Limb (tissue), 2 donors: ENCODE measurements around the gene IRF2BPL.

ENCODE experiments used
- DNase-seq, 2 donors: peaks; one replicate each; pipeline ENCODE4 v3.0.0-alpha.2; 2016; ENCODE audit errors: extremely low spot score in 2 of 2

The IRF2BPL gene

DNA sequence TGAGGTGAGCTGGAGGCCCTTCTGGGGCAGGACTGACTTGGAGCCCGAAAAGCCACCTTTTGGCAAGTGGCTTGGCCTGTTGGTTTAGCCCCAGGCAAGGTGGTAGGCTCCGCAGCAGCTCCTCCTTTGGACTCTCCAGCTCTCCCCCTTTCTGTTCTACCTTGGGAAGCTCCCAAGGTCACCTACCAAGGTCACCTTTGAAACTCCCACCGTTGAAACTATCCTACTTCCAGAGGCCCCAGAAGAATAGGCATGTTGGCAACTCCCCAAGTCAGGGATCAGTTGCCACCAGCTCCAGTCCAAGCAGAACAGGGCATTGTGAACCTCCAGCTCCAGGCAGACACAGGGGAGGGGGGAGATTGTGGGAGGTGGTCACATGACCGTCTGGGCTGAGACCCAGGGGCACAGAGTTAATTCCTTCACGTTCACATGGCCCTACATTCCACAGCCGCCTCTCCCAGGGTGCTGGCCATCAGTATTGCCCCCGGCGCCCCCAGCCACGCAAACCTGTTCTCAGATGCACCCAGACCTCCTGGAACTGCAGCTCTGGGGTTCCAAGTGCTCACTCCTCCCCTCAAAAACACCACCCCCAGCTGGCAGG lies 14.4 kb downstream of the IRF2BPL start:
- peak in 1 of 2 donors; percentile 73 for DNase-seq

DNA sequence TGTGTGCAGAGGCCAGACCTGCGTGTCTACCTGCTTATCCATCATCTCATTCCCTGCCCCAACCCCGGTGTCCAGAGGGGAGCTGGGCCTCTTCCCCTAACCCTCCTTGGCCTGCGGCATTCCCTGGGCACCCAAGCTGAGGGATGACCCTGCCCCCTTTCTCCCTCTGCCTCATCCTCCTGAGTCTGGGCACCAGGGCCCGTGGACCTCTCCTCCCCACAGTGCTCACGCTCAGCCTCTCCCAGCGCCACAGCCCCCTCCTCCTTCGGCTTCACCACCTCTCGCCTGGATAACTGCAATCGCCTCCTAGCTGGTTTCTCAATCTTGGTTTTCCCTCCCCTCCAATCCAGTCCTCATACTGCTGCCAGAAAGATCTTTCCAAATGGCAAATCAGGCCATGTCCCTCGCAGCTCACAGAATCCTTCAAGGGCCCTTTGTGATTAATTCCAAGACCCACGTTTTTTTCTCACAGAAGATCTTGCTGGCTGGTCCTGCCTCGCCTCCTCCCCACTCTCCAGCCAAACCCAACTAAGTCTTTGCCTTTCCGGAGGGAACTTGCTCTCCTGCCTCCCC lies 16.2 kb downstream of the IRF2BPL start:
- no peak for DNase-seq

DNA sequence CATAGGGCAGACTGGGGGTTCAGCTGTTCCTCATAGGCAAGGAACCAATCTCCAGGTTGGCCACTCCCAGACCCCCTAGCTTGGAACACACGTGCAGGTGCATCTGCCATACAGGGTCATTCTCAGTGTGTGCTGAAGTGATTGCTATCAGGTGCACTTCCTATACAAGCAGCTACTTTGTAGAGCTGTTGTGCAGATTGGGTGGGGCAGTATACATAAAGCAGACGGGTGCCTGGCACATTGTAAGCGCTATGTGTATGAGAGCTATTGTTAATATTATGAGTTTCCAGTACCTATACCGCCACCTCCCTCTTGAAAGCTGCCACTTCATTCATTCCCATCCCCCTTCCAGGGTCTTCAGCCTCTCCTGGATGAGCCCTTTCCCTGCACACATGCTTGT lies 17.3 kb downstream of the IRF2BPL start:
- DNase-seq = no peak

DNA sequence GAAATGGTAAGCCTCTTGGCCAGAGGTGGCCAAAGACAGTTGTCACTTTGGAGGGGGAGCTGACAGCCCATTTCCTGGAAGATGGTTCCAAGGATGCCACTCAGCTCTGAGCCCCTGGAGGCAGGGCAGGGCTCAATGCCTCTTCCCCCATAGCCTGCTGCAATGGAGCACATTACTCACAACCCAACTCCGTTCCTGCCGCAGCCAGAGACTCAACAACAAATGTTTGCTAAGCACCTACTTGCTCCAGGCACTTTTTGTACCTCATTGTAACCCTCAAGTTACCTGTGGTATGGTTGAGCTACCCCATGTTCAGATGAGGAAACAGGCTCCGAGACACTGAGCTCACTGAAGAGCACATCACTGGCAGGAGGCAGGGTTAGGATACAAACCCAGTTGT lies 19.5 kb downstream of the IRF2BPL start:
- no peak for DNase-seq

DNA sequence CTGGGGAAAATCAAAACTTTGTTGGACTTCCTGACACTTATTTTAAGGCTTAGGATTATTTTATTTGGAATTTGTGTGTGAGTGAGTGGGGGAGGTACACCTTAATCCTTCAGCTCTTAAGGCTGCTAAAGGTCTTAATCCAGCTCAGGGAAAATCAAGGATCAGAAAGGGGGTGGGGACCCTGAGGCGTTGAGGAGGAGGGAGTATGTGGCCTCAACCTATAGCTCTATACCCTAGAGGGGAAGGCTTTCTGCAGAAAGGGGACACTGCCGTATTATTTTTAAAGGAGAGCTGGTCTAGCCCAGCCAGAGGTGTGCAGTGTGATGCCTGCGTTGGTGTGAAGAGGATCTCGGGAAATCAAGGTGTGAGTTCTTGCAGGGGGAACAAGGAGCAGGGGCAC lies 20.0 kb downstream of the IRF2BPL start:
- no peak for DNase-seq

DNA sequence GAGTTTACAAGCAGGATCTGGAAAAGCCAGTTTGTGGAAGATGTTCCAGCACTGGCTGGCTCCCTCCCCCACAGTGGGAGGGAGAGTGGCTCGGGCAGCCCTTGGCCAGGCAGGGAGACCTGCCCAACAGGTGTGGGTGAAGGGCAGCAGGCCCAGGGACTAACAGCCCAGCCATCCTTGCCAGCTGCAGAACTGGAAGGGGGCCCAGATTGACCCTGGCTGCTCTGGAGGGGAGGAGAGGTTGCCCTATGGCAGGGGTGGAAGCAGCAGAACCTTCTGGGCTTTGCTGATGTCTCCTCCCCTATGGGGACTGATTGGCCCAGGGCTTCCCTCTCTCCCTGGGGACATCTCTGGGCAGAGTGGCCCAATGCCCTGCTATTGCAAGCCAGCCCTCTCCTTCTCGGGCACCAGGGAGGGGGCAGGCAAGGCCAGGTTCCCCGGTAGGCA lies 20.5 kb downstream of the IRF2BPL start:
- DNase-seq = no peak

DNA sequence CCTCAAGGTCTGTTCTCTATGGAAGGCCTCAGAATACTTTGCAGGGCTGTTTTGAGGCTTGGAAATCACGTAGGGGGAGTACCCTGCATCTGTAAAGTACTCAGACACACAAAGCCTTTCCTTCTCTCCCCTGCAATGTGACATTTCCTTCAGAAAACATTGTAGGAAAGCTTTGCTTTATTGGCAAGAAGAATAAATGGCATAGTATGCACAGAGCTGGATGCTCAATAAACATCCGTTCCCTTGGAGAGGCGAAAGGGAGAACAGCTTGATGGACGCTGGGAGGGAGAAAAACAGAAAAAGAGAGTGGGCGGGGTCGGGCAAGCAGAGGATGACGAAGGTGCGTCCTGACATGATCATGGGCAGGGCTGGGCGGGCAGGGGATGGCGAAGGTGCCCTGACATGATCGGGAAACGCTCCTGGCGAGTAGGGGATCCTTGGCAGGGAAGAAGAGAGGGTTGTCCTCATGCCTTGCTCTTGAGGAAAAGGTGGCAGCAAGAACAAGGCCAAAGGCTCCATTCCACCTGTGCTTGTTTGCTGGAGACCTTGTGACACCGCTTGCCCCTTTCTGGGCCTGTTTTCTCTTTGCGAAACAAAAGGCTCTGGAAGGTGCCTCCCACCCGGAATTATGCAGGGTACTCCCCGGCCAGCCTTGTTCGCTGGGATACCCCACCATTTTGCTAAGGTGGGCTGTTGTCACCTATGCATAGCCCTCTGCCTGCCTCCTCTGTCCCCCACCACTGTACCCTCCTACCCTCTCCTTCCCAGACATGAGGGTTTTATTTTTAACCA lies 21.1 kb downstream of the IRF2BPL start:
- no peak for DNase-seq

DNA sequence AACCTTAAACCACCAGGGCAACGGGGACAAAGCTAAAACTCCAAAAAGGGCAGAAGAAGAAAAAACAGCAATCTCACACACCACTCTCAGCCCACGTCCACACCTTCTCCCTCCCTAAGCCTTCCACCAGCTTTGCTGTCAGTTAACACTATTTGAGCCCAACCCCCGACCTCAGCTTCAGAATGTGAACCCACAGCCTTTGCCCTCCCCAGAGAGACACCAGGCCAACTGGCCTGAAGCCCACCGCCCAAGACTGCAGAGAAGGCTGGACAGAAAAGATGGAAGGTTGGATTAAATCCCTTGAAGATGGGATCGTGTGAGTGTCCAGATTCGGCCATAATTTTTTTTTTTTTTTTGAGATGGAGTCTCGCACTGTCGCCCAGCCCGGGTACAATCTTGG lies 22.4 kb downstream of the IRF2BPL start:
- no peak for DNase-seq

DNA sequence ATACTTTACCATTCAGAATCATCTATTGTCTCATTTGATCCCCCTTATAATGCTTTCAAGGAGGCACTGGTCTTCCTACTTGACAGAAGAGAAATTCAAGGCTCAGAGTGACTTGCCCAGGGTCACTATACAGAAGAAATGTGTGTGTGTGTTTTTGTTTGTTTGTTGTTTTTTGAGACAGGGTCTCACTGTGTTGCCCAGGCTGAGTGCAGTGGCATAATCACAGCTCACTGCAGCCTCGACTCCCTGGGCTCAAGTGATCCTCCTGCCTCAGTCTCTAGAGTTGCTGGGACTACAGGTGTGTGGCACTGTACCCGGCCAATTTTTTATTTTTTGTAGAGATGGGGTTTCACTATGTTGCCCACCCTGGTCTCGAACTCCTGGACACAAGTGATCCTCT lies 22.9 kb downstream of the IRF2BPL start:
- DNase-seq = no peak

DNA sequence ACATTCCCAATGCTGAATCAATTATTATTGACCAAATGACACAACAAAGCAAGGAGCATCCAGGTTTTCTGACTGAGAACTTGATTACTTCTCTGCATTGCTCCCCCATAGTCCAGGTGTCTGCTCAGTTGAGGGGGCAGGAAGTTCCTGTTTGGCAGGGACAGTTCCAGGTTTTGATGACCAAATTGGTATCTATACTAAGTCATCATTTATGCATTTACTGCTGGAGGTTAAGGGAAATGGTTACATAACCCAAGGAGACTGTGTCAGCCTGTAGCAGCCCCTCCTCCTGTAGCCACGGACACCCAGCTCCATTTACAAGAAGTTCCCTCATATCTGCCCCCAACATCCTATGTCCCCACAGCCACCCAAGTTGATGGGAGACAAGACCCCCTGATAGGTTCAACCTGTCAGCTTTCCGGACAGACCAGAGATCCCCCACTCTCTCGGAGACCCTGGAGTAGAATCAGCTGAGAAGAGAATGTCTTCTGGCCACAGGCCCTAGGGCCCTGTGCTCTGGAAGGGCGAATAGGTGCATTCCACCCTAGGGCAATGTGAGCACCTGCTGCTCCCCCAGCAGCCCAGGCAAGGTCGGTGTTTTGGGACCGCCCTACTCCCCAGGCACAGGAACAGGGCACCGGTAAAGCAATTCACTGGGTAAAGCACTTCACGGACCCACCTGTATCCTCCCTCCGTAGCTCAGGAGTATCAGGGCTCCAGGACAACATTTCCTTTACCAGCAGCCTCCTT lies 23.6 kb downstream of the IRF2BPL start:
- DNase-seq = no peak

DNA sequence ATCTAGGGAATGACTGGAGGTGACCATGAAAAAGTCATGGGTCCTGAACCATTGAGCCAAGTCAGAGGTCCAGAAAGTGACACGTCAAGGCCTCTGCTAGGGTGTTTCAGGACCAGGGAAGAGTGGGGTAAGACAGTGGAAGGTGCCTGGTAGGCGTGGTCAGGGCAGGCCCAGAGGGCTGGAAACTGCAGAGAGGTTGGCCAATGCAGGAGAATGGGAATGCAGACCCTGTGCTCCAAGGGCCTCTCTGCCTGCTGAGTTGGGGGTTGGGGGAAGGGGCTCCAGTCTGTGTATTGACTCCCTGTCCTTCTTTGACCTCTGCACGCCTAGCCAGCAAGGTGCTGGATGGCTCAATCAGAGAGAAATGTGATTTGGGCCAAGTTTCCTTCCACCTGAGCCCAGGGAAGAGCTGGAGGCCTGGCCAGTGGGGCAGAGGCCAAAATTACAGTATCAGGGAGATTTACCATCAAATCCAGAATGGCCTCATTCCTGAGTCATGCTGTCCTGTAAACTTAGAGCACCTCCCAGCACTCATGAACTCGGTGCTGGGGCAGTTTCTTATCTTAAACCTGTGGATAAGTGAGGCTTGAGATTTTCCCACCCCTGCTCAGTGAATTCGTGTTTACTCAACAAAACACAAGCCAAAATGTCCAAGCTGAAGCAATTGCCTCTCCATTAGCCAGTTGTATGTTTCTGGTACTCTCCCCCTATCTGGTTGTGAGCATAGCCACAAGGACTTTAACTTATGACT lies 24.4 kb downstream of the IRF2BPL start:
- no peak for DNase-seq

DNA sequence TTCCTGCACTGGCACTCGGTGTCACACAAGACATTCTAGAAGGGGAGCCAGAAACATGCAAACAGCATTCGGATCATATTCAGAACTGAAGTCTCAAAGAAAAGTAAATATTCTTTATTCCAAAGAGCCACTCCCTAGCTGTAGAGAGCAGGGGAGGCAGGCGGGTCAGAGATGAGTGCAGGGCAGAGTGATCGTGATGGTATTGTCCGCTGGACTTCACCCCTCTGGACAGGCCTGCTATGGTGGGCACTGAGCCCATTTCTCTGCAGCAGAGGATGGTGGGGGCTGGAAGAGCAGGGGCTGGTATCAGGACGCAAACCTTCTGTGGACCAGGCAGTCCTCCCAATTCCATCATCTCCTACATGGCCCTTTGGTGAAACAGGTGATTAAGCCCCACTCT lies 25.6 kb downstream of the IRF2BPL start:
- DNase-seq = no peak

DNA sequence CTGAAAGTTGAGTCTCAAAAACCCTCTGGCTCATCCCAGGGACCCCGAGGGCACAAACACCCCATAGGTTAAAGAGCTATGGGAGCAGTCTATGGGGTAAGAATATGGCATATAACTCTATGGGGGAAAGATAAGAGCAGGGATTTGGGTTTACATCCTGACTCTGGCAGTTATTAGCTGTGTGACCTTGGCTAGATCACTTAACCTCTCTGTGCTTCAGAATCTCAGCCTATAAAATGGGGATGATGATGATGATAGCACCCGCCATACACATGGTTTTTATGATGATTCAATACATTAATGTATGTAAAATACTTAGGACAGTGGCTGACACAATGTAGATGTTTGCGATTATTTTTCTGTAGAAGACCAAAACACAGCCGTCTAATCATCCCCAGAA lies 26.2 kb downstream of the IRF2BPL start:
- DNase-seq = no peak

DNA sequence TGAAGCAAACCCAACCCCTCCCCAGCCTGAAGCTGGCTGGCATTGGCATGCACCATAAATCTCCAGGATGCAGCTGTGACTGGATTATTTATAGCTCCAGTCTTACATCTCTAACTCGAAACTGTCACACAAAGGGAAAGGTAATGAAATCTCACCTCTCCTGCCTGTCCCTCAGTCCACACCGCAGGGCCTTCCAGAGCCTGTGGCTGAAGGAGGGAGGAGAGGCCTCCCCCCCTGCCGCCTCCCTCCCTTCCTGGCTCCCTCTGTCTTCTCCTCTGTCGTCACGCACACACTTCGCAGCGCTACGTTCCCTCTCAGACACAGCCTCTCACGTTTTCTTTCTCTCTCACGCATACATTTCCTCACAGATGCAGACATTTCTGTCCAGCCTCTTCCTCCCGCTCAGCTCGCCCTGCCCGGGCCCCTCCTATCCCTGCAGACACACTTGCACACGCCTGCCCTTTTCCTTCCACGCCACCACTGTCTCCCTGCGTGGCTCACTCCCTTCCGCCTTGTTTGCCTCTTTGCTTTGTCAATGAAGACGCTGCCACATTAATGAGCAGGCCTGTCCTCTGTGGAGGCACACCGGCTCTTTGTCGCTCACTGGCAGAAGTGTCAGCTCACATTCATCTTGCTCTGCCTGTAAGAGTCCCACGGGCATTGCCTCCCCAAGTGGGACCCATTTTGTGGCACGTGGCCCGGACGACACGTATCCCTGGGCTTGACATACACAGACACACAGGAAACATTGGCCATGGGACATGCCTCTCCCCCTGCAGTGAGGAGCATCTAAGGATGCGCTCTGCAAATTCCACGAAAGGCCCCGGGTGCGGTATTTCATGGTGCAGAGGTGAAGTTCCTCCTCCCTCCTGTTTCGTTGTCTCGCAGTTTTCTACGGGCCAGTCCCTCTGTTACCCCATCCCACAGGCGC lies 27.9 kb downstream of the IRF2BPL start:
- peak; percentile 74 to 80 for DNase-seq

DNA sequence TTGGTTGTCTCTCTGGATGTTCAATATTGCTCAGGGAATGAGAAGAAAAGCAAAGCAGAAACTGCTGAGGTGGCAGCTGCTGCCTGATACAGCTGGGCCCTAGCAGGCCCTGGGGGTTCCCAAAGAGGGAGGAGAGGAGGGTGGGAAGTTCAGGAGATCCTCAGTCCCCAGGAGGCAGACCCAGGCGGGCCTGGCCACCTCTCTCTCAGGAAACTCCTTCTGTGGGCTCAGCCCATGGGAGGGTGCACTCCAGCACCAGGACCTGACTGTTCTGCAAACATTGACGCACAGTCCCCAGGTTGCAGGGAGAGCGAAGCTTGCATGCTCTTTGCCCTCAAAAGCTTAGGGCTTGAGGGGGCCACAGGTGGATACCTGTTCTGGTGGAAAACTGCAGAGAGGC lies 29.6 kb downstream of the IRF2BPL start:
- no peak for DNase-seq

DNA sequence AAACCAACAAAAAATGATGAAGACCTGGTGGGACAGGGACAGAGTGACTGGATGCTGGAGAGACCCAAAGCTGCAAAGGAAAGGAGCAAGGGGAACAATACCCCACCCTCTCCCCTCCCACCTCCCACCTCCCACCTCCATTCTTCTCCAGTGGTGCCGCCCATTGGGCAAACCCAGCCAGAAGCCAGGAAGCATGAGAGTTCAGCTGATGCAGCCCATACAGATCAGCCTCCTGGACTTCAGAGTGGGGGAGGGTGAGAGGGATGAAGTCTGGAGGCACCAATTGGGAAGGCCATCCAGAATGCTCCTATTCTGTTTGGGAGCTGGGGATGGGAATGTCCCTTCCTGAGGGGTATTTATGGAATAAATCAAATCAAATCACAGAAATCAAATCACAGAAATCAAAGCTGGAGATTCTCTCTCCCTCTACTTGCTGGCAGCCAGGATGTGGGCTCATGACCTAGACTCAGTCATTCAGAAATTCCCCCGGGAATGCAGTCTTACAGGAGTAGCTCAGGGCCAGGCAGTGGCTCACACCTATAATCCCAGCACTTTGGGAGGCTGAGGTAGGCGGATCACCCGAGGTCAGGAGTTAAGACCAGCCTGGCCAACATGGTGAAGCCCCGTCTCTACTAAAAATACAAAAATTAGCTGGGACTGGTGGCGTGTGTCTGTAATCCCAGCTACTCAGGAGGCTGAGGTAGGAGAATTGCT lies 31.1 kb downstream of the IRF2BPL start:
- peak in 1 of 2 donors; percentile 20 for DNase-seq

DNA sequence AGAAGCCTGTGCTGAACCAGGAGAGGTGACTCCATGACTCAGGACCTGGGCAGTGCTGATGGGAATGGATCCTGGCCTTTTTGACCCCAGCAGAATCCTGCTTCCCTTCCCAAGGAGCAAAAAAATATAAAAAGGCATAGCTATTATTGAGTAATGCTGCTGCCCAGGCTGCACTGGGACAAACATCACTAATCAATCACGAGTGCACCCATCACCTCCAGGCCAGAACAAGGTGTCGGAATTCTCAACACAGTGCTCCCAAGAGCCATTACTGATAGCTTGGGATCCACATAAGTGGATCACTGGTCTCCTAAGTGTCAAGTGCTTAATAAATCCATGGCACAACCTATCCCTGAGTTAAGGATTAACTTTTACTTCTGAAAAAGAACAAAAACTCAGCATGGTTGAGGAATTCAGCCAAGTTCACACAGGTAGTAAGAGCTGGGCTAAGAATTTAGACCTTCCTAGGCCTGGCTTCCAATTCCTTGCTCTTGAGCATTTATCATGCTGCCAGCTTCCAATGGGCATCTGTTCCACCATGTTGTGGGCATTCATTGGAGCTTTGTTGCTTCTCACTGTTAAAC lies 31.9 kb downstream of the IRF2BPL start:
- DNase-seq = no peak

DNA sequence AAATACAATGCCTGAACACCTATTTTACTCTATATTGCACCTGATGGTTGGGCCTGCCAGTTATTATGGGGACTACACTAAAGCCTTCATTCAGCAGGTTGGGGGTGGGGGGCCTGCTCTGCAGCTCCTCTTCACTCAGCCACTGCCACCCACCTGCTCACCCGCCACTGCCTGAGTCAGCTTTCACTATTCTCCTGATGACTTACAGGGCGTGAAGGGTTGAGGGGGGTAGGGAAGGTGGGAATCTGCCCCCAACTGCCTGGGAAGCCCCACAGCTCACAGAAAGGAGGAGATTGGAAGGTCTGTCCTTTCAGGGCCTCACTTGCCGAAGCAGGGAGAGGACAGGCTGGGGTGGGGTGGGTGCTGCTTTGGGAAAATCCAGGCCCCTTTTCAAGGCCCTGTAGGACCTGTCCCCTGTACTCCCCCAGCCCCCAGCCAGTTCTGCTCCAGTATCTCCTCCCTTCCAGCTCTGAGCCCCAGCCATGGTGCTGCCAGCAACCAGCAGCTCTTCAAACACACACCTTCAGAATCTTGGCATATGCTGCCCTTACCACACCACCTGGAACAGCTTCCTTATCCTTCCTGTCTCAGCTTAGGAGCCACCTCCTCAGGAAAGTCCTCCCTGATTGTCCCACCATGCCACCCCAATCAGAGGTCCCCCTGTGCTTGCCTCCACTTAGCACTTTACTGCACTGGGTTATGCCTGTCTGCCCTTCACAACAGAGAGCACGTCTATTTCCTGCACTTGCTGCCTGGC lies 33.1 kb downstream of the IRF2BPL start:
- peak in 1 of 2 donors; percentile 25 for DNase-seq

DNA sequence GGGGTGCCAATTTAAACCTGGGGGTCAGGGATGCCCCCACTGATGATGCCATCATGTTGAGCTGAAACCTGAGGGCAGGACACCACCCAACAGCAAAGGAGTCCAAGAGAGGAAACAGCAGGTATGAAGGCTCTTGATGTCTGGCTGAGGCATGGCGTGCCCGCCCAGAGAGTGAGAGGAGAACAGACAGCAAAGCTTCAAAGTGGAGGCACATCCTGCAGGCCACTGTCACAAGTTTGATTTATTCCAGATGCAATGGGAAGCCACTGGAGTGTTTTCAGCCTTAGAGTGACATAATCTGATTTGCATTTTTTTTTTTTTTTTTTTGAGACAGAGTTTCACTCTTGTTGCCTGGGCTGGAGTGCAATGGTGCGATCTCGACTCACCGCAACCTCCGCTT lies 34.8 kb downstream of the IRF2BPL start:
- peak in 1 of 2 donors; percentile 18 for DNase-seq
